Measurements from ENCODE around the gene GAGE10. TPM values are rescaled to one million over a fixed set of nuclear protein-coding genes. Genes with fewer than 3 reads are reported as not detected.
A peak's percentile ranks its signal among the peaks of the same experiment; 100 is the strongest.
"Not testable (repeated sequence)": the region's sequence is repeated elsewhere in the genome, so short reads cannot be mapped to it uniquely, and the experiment has no call there.

GAGE10 gene
- total RNA-seq, 4 donors from 2014 or later = 1.2 TPM; not detected in 3

DNA sequence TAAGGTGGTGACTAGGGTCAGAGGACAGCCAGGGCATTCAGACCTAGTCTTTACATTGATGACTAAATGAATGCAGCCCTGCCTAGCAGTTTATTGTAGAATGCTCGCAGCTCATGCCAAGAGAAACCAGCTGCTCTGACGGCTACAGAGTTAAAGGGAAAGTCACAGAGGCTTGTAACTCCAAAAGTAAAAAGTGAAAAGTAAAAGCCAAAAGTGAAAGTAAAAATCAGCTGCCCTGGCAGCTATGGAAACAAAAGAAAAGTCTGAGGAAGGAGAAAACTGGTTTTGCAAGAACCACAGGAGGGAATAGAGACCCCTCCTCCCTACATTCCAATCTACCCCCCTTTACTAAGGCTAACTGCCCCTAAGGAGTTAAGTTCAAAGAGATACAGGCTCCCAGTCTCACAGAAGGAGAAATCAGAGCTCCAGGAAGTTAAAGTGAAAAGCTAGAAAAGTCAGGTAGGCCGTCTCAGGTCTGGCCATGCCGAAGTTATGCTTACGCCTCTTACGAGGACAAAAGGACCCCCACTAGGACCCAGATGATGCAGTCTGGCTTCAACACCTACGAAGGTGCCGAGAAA lies 6.0 kb downstream of the GAGE10 start:
- Histone ChIP-seq H3K27ac (replicated peaks in 1 of 4) (peak overlapping the region; percentile 60 to 75 (median 66)), H3K9me3 (no peaks in the 10 kb centered on the region), H3K36me3 (no peaks in the 10 kb centered on the region), H3K4me3 (peak overlapping the region; percentile 42 to 50 (median 45)), H3K27me3 (no peaks in the 10 kb centered on the region), H3K4me1 (peaks cover 8 to 21% (median 10%) of the 10 kb centered on the region in 4 donors)
- 34% methylated on average over 8 of the region's 8 CpGs for WGBS
- intact Hi-C loops (cut with DNase I) = no loop called here
- no peak for DNase-seq (ENCODE audit: extremely low spot score)
- TF ChIP-seq, protein P1, sequence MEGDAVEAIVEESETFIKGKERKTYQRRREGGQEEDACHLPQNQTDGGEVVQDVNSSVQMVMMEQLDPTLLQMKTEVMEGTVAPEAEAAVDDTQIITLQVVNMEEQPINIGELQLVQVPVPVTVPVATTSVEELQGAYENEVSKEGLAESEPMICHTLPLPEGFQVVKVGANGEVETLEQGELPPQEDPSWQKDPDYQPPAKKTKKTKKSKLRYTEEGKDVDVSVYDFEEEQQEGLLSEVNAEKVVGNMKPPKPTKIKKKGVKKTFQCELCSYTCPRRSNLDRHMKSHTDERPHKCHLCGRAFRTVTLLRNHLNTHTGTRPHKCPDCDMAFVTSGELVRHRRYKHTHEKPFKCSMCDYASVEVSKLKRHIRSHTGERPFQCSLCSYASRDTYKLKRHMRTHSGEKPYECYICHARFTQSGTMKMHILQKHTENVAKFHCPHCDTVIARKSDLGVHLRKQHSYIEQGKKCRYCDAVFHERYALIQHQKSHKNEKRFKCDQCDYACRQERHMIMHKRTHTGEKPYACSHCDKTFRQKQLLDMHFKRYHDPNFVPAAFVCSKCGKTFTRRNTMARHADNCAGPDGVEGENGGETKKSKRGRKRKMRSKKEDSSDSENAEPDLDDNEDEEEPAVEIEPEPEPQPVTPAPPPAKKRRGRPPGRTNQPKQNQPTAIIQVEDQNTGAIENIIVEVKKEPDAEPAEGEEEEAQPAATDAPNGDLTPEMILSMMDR (IDR thresholded peaks at IDR 0.05) = no peak
- TF ChIP-seq EP300 (IDR thresholded peaks at IDR 0.05) (no peak), POLR2AphosphoS5 (IDR thresholded peaks at IDR 0.05) (no peak), POLR2A (IDR thresholded peaks at IDR 0.05; ENCODE audit: low read depth) (no peak)

DNA sequence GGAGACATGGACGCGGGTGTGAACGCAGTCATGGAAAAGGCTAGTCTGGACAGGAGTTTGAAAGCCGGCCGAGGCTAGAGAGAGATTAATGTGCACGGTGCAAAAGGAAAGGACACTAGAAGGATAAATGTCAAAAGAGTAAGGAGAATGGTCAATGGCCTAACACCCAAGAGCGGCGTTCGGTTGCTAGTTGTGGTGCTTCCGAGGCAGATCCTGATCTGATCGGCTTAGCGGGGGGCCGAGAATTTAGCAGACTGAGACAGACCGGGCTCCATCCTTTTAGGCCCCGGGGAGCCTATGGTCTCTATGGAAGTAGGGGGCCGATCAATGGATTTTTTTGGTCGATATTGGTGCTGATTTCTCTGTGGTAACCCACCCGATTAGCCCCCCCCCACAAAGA lies 6.9 kb downstream of the GAGE10 start:
- Histone ChIP-seq H3K4me3 (peak overlapping the region in 3 of 4 donors; percentile 42 to 50 (median 43)), H3K4me1 (peaks cover 8 to 21% (median 10%) of the 10 kb centered on the region in 4 donors), H3K9me3 (no peaks in the 10 kb centered on the region), H3K36me3 (no peaks in the 10 kb centered on the region), H3K27ac (replicated peaks in 1 of 4) (peak overlapping the region in 2 of 4 donors; percentile 66 to 75), H3K27me3 (no peaks in the 10 kb centered on the region)
- no peak for DNase-seq (ENCODE audit: extremely low spot score)
- TF ChIP-seq, protein P1 (IDR thresholded peaks at IDR 0.05) = no peak
- TF ChIP-seq POLR2A (IDR thresholded peaks at IDR 0.05; ENCODE audit: low read depth) (no peak), EP300 (IDR thresholded peaks at IDR 0.05) (no peak), POLR2AphosphoS5 (IDR thresholded peaks at IDR 0.05) (no peak)
- intact Hi-C loops (cut with DNase I) = no loop called here
- WGBS = 76% methylated on average over 18 of the region's 18 CpGs

DNA sequence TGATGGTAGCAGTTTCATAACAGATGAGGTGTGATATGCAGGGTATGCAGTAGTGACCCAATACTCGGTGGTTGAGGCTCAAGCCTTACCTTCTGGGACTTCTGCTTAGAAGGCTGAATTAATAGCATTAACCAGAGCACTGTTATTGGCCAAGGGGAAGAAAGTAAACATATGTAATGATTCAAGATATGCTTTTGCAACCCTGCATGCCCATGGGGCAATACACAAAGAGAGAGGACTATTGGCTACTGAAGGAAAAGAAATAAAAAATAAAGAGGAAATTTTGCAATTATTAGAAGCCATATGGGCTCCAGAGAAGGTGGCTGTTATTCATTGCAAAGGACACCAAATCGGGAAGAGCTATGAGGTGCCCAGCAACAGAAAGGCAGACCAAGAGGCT lies 8.7 kb downstream of the GAGE10 start:
- no peaks in the 10 kb centered on the region for H3K27me3 ChIP-seq
- no peak overlapping the region for H3K27ac ChIP-seq (replicated peaks in 1 of 4)
- no peaks in the 10 kb centered on the region for H3K9me3 ChIP-seq
- TF ChIP-seq, protein P1 (IDR thresholded peaks at IDR 0.05) = no peak
- TF ChIP-seq EP300 (IDR thresholded peaks at IDR 0.05) (no peak), POLR2AphosphoS5 (IDR thresholded peaks at IDR 0.05) (no peak), POLR2A (IDR thresholded peaks at IDR 0.05; ENCODE audit: low read depth) (no peak)
- intact Hi-C loops (cut with DNase I) = no loop called here
- DNase-seq (ENCODE audit: extremely low spot score) = no peak
- H3K4me1 ChIP-seq = peaks cover 8 to 21% (median 10%) of the 10 kb centered on the region in 4 donors
- H3K36me3 ChIP-seq = no peaks in the 10 kb centered on the region
- 78% methylated on average over 2 of the region's 2 CpGs for WGBS
- H3K4me3 ChIP-seq = no peak overlapping the region

DNA sequence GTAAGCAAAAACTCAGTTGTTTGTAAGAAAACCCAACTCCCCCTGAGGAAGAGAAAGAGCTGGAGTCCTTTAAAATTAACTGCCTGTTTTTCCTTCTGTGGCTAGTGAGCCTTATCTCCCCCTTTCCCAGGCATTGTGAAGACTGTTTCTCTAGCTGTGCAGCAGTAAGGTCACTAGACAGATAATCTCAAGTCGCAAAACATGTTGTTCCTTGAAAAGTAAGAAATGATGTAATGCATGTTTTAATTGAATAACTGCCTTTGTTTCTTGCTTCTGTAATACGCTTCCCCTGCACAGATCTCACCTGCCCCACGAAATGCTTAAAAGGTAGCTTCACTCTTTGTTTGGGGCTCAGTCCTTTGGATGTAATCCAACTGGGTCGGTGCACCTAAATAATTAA lies 12.6 kb downstream of the GAGE10 start:
- DNase-seq (ENCODE audit: extremely low spot score) = no peak
- no peaks in the 10 kb centered on the region for H3K27me3 ChIP-seq
- TF ChIP-seq, protein P1 (IDR thresholded peaks at IDR 0.05) = no peak
- TF ChIP-seq EP300 (IDR thresholded peaks at IDR 0.05) = no peak
- TF ChIP-seq POLR2AphosphoS5 (IDR thresholded peaks at IDR 0.05) = no peak
- TF ChIP-seq POLR2A (IDR thresholded peaks at IDR 0.05; ENCODE audit: low read depth) = no peak
- intact Hi-C loops (cut with DNase I) = no loop called here
- no peaks in the 10 kb centered on the region for H3K36me3 ChIP-seq
- no peak overlapping the region for H3K4me3 ChIP-seq
- no peaks in the 10 kb centered on the region for H3K9me3 ChIP-seq
- 61% methylated on average over 4 of the region's 4 CpGs for WGBS
- no peaks in the 10 kb centered on the region for H3K4me1 ChIP-seq
- H3K27ac ChIP-seq (replicated peaks in 1 of 4) = no peak overlapping the region

GRCh38 chrX:49321737-49322136 lies 18.3 kb downstream of the GAGE10 start, which contains the start of gene GAGE12J:
GAGE12J (plus strand) TSS chrX:49322037; CDS start chrX:49323194, 1,157 bp downstream.
- H3K36me3 ChIP-seq; H3K27me3 ChIP-seq; H3K9me3 ChIP-seq; H3K4me1 ChIP-seq; H3K4me3 ChIP-seq; H3K27ac ChIP-seq (replicated peaks in 1 of 4); DNase-seq (ENCODE audit: extremely low spot score); intact Hi-C loops (cut with DNase I): not testable (repeated sequence)
- 87% methylated on average over 2 of the region's 16 CpGs for WGBS

GRCh38 chrX:49322266-49322665 lies 18.8 kb downstream of the GAGE10 start:
- H3K36me3 ChIP-seq; DNase-seq (ENCODE audit: extremely low spot score); H3K4me3 ChIP-seq; intact Hi-C loops (cut with DNase I); H3K9me3 ChIP-seq; H3K4me1 ChIP-seq; H3K27ac ChIP-seq (replicated peaks in 1 of 4); H3K27me3 ChIP-seq: not testable (repeated sequence)
- no CpG with 5 or more reads among the region's 27 CpGs for WGBS

GRCh38 chrX:49323735-49324134 lies 20.3 kb downstream of the GAGE10 start:
- H3K4me1 ChIP-seq; H3K9me3 ChIP-seq; DNase-seq (ENCODE audit: extremely low spot score); H3K27me3 ChIP-seq; intact Hi-C loops (cut with DNase I); H3K27ac ChIP-seq (replicated peaks in 1 of 4); H3K4me3 ChIP-seq; H3K36me3 ChIP-seq: not testable (repeated sequence)
- 60% methylated on average over 4 of the region's 7 CpGs for WGBS

GRCh38 chrX:49330421-49330820 lies 27.0 kb downstream of the GAGE10 start:
- H3K9me3 ChIP-seq; H3K27ac ChIP-seq (replicated peaks in 1 of 4); H3K36me3 ChIP-seq; intact Hi-C loops (cut with DNase I); H3K27me3 ChIP-seq; H3K4me1 ChIP-seq; DNase-seq (ENCODE audit: extremely low spot score); H3K4me3 ChIP-seq: not testable (repeated sequence)
- 85% methylated on average over 5 of the region's 11 CpGs for WGBS
